Stimulated activated CD4-positive, alpha-beta T cell treated with anti-CD3 and anti-CD28 coated beads, Interleukin-15, amount 100 ng/mL, for 1 hour (primary cell): ENCODE data around the gene POLR3H.

ENCODE experiments used
- DNase-seq, 2 donors: peaks; one replicate each; pipeline ENCODE4 v3.0.0-alpha.2; 2020; ENCODE audit warnings: low read depth in 1 of 2, low spot score in 1 of 2

The POLR3H gene

DNA sequence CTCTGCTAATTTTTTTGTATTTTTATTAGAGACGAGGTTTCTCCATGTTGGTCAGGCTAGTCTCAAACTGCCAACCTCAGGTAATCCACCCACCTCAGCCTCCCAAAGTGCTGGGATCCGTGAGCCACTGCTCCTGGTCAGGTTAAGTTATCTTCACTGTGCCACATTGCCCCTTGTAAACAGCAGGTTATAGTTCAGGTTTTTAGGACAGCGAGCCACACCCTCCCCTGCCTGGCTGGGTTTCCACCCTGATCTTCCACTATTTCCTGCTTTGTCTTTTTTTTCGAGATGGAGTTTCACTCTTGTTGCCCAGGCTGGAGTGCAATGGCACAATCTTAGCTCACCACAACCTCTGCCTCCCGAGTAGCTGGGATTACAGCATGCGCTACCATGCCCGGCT is 59.2 kb downstream of the POLR3H start:
- no peak for DNase-seq

DNA sequence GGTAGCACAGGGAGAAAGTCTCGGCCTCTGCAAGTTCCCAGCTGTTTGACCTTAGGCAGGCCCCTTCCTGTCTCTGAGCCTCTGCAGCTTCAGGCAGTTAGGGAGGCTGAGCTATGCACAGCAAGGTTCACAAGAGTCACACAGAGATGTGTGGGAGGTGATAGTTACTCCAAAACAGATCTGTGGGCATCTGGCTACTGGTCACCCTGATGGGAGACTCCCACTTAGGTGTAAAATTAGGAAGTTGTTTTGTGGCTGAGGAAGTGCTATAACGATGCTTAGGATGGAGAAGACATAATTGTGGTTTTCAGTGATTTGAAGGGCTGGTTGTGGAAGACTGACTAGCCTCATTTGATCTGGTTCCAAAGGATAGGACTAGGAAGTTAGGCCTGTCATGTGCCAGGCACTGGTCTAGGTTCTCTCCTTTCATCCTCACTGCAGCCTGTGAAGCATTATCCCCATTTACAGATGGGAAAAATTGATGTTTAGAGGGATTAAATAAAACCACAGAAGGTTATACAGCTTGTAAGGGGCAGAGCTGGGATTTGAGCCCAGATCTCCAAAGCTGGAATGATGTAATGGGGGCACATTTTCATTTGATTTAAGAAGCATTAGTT is 61.8 kb downstream of the POLR3H start:
- no peak for DNase-seq

DNA sequence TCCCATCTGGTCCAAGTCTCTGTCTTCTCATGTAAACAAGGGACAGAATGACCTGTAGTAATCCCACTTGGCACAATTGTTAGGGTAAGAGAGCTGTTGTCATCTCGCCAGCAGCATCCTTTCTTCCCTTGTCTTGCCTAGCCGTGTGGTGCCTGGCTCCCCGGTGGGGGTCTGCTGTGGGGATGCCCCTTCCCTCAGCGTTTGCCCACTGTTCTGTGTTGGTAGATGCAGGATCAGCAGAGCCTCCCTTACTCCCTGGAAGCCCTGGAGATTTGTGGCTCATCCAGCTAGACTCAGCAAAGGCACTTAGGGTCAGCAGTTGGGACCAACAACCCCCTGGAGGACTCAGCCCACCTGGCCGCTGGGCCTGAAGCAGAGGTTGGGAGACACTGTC is 62.3 kb downstream of the POLR3H start:
- no peak for DNase-seq

DNA sequence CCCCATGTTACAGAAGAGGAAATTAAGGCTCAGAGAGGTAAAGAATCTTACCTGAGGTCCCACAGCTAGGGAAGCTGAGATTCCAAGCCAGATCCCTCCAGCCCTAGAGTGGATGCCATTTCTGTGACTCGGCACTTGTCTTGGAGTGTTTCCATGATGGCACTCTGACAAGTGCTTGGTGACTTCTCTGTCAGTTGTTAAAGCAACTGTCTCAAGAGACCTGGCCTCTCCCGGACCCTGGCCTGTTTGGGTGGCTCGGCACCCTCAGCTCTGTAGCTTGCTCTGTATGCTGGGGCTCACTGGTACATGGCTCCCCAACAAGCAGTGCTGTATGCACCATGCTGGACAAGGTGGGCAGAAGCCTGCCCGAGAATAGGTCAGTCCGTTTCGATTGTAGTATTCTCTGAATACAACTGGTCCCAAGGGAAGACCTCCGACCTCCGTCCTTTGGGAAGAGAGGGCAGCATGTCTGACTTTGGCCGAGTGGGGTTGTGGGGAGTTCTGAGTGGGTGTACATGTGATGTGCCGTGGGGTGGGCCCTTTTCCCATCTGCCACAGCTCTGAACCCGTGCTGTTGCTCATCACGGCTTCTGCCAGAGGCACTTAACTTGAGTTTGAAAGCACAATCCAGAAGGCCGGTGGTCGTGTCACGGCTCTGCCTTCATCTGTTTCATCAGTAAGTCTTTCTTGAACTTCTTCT is 63.0 kb downstream of the POLR3H start:
- DNase-seq = no peak

DNA sequence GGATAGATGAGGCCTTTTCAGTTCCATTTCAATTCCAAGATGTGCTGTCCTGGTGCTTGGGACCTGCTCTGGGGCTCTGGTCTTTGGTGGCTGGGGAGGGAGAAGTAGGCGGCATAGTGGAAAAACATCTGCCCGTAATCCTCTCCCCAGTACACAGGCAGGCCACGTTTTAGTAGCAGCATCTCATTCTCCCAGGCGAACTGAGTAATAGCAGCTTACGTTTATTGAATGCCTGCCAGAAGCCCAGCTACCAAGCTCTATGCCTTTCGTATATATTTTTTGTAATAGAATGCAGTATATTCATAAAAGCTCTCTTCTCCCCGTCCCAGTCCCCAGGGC is 63.9 kb downstream of the POLR3H start:
- DNase-seq = no peak

DNA sequence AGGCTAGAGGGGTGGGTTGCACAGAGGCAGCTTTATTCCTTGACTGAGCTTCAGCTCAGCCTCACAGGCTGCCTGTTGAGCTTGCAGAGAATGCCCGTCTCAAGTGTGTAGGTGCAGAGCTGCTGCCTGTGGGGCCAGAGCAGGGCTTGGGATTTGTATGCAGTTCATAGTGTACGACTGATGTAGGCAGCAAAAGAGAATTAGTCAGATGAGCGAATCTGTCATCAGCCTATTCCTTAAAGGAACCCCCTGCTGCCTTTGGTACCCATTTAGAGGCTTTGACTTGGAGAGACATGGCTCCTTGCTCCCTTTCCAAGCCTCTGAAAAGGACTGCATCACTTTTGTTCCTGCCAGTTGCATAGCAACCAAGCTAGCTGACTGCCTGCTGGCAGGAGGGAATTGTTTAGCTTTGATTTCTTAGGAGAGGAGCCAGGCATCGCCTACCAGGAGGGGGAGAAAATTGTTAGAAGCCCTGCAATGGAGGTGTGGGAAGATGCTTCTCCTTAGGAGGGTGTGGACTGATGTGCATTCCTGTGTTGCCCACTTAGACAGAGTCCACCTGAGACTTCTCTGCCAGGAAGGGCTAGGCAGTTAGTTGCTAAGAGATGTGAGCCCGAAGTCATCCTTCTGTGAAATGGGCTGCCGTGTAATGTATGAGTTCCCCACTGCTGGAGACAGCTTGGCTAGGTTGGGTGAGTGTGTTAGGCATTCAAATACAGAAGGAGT is 64.4 kb downstream of the POLR3H start:
- no peak for DNase-seq

DNA sequence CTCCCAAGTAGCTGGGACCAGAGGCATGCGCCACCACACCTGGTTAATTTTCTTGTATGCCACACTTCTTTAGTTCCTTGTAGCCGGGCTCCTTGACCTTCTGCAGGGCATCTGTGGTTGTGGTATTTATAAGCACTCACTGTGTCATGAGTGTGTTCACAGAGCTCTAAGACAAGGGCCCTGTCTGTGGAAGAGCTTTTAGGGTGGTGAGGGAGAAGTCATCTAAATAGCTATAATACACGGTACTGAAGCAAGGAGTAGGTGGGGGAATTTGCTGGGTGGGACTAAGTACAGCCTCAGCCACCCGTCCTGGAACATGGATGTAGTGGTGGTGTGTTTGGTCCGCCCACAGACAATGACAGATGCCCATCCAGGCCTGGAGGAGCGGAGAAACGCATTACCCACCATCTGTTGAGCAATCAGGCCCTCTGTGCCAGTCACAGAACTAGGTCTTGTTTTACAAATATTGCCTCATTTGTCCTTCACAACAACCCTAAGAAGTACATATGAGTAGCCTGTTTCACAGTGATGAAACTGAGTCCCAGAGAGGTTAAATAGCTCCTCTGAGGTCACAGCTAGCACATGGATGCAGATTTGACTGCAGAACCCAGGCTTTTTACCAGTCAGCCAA is 65.3 kb downstream of the POLR3H start:
- no peak for DNase-seq

DNA sequence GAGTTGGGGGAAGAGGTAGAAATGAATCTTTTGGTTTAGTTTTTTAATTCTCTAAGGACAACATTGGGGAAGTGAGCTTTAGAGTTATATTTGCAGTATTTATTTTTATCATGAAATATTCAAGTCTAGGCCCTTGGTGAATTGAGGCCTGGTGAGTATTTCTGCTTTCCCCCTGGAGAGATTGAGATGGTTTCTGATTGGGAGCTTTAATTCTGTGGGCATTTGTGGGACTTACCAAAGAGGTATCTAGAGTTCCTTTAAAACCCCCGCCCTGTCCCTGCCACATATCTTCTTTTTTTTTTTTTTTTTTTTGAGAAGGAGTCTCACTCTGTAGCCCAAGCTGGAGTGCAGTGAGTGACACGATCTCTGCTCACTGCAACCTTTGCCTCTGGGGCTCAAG is 65.8 kb downstream of the POLR3H start:
- DNase-seq = no peak
